AG09309 (cell line): ENCODE results near the gene NDNF.

ENCODE experiments used
- DNase-seq: peaks from one replicate; pipeline ENCODE4 v3.0.0-alpha.2; 2010; ENCODE audit warnings: low read depth
- H3K4me3 ChIP-seq: 2 replicates; pipeline ENCODE4 v1.5.1; 2011; ENCODE audit warnings: mild to moderate bottlenecking, low read depth, low read length, moderate library complexity; ENCODE audit not compliant: control insufficient read depth
- CTCF ChIP-seq: IDR thresholded peaks from 2 replicates; pipeline ENCODE4 v1.5.1; 2011; ENCODE audit warnings: mild to moderate bottlenecking, low read depth, low read length, inconsistent platforms; ENCODE audit not compliant: insufficient read depth, control insufficient read depth; ENCODE audit errors: missing control alignments

Gene NDNF

GRCh38 chr4:120995266-120996010 lies 76.9 kb downstream of the NDNF start:
- TF ChIP-seq CTCF, result no peak
- no peak for DNase-seq
- H3K4me3 ChIP-seq, result no peak overlapping the region

GRCh38 chr4:120994521-120994920 lies 77.8 kb downstream of the NDNF start:
- no peak for TF ChIP-seq CTCF
- no peak for DNase-seq
- no peak overlapping the region for H3K4me3 ChIP-seq

GRCh38 chr4:120991885-120992284 lies 80.5 kb downstream of the NDNF start:
- TF ChIP-seq CTCF, result no peak
- no peak for DNase-seq
- H3K4me3 ChIP-seq, result no peak overlapping the region

- TF ChIP-seq CTCF, result no peak
- DNase-seq, result no peak
Measured at GRCh38 chr4:120990246-120990645, 82.1 kb downstream of the NDNF start.

More at GRCh38 chr4:120990246-120990645, 82.1 kb downstream of the NDNF start:
- H3K4me3 ChIP-seq, result no peak overlapping the region
